GM10248 (cell line): ENCODE results near the gene SERTAD3.

ENCODE experiments used
- CTCF ChIA-PET: fragments of 300-600 bp; sonication (Branson Sonifier 250); formaldehyde crosslinking; extraction: SDS; loops from one replicate; lab custom pipeline; 2021; ENCODE audit warnings: antibody characterized with exemption; lab: Yijun Ruan, JAX
- POLR2A ChIA-PET: fragments of 350-650 bp; sonication (Branson Sonifier 250); formaldehyde crosslinking; extraction: SDS; loops from one replicate; lab custom pipeline; 2020; ENCODE audit warnings: antibody characterized with exemption; lab: Yijun Ruan, JAX
- DNase-seq: peaks from one replicate; pipeline ENCODE4 v3.0.0; 2012; ENCODE audit errors: extremely low spot score
- TF ChIP-seq, protein P1 (sequence below): IDR thresholded peaks from 2 replicates; pipeline ENCODE4 v1.5.1; 2012; ENCODE audit warnings: mild to moderate bottlenecking, low read depth; ENCODE audit errors: extremely low read depth, missing control alignments, control extremely low read depth

SERTAD3 gene

DNA sequence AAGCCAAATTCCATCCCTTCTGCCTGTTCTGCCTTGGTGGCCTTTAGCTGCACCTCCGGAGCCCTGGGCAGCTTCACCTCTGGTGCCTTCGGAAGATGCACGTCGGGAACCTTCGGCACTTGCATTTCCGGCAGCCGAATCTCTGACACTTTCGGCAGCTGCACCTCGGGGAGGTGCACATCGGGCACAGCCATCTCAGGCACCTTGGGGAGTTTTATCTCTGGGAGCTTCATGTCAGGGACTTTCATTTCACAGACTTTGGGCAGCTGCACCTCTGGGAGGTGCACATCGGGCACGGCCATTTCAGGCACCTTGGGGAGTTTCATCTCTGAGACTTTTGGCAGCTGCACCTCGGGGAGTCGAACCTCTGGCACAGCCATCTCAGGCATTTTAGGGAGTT, 48.2 kb downstream of the SERTAD3 start:
- CTCF ChIA-PET: interaction anchor here (1.3 to 1.7 kb wide), 2 partner anchors 47 to 69 kb away, joined by 3 to 4 read pairs; partner anchors contain the start of gene BLVRB
- POLR2A ChIA-PET: interaction anchor here (0.8 kb wide), 1 partner anchor 8 kb away, joined by 3 read pairs; no protein-coding TSS in a partner anchor
- DNase-seq: no peak
- TF ChIP-seq, protein P1, sequence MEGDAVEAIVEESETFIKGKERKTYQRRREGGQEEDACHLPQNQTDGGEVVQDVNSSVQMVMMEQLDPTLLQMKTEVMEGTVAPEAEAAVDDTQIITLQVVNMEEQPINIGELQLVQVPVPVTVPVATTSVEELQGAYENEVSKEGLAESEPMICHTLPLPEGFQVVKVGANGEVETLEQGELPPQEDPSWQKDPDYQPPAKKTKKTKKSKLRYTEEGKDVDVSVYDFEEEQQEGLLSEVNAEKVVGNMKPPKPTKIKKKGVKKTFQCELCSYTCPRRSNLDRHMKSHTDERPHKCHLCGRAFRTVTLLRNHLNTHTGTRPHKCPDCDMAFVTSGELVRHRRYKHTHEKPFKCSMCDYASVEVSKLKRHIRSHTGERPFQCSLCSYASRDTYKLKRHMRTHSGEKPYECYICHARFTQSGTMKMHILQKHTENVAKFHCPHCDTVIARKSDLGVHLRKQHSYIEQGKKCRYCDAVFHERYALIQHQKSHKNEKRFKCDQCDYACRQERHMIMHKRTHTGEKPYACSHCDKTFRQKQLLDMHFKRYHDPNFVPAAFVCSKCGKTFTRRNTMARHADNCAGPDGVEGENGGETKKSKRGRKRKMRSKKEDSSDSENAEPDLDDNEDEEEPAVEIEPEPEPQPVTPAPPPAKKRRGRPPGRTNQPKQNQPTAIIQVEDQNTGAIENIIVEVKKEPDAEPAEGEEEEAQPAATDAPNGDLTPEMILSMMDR: no peak

DNA sequence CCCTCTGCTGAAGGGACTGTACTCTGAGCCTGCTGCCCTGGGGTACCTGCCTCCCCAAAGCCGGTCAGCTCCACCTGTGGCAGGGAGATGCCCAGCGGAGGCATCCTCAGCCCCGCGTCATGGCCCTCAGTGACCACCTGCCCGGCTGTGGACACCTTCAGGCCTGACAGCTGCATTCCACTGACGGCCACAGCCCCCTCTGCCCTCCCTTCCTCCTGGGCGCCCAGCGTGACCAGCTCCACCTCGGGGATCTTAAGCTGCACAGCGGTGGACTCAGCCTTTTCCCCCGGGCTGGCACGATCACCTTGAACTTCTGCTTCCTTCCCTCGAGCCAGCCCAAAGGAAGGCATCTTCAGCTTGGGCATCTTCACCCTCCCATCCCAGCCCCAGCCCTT, 49.3 kb downstream of the SERTAD3 start:
- ChIA-PET POLR2A (interaction anchor here (0.8 kb wide), 1 partner anchor 8 kb away, joined by 3 read pairs; no protein-coding TSS in a partner anchor), CTCF (interaction anchor here (1.6 kb wide), 1 partner anchor 70 kb away, joined by 6 read pairs; no protein-coding TSS in a partner anchor)
- DNase-seq: no peak
- TF ChIP-seq, protein P1: no peak

DNA sequence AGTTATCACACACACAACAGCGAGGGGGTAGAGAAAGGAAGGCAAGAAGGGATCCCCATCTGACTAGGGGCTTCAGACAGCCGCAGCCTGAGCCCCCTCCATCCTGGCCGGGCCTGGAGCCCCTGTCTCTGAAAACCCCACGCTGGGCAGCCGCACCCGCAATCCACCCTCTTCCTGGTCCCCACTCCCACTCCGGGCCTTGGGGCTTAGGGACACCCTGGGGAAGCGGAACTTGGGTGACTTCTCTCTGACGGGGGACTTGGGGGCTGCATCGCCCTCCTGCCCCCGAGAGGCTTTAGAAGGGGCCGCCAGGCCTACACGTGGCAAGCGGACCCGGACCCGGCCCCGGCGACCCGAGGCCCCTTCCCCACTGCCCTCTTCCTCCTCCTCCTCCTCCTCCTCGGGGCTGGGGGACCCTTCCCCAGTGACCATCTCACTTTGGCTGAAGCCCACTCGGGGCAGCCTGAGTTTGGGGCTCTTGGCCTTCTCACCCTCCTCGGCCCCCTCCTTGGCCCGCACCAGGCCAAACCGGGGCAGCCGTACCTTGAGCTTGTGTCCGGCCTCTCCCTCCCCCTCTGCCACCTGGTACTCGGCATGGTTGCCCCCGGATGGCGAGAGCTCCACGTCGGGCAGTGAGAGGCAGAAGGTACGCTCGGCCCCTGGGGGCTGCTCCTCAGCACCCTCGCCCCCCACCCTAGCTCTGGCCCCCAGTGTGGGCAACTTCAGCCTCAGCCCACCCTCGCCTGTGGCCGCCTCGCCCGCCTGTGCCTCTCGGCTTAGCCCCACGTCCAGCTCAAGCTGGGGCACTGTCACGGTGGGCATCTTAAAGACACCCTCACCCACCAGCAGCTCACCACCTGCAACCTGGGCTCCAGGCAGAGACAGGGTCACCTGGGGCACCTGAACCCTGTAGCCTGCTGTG, 50.0 kb downstream of the SERTAD3 start:
- TF ChIP-seq, protein P1: no peak
- no peak for DNase-seq
- ChIA-PET POLR2A (interaction anchor here (0.8 kb wide), 1 partner anchor 9 kb away, joined by 3 read pairs; no protein-coding TSS in a partner anchor), CTCF (interaction anchor here (1.6 kb wide), 1 partner anchor 70 kb away, joined by 6 read pairs; no protein-coding TSS in a partner anchor)

DNA sequence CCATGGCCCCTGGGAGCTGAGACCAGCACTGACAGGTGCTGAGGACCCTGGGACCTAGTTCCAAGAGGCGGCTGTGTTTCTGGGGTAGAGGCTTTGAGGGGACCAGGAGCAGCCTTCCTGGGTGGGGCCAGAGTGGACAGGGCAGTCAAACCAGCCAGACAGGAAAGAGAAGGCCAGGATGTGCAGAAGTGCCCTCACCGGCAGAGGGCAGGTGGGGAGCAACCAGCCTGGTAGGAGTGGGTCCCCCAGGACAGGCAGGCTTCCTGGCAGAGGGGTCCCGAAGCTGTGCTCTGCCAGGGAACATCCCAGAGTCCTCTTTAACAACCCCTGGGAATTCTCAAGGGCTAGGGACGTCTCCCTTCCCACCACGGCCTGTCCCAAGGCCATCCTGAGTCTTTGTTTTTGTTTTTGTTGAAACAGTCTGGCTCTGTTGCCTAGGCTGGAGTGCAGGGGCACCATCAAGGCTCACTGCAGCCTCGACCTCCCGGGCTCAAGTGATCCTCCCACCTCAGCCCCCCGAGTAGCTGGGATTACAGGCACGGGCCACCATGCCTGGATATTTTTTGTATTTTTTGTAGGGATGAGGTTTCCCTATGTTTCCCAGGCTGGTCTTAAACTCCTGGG, 51.1 kb downstream of the SERTAD3 start:
- TF ChIP-seq, protein P1: no peak
- POLR2A ChIA-PET: no interaction called here
- CTCF ChIA-PET: no interaction called here
- DNase-seq: no peak

DNA sequence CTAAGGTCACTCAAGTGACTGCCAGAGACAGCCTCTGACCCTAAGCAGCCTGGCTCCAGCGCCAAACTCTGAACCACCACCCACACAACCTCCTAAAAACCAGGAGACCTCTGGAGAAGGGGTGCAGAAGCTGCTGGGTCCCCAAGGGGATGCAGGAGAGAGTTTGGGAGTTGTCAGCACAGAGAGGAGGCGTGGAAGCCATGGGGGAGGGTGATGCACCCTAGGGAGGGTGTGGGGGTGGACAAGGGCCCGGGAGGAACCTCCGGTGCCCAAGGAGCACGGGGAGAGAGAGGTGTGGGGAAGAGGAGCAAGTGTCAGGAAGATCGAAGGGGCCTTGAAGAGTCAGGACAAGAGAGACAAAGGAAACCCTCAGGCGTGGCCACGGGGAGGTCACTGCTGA, 52.0 kb downstream of the SERTAD3 start:
- POLR2A ChIA-PET: no interaction called here
- CTCF ChIA-PET: no interaction called here
- TF ChIP-seq, protein P1: no peak
- DNase-seq: no peak
